H1 (cell line): ENCODE results near the gene FYB2. TPM values are rescaled to one million over a fixed set of nuclear protein-coding genes. Genes with fewer than 3 reads are reported as not detected.

Source experiments
- CTCF ChIA-PET: fragments of 300-600 bp; sonication (Branson Sonifier 250); formaldehyde crosslinking; loops from one replicate; lab custom pipeline; 2021; ENCODE audit not compliant: partially characterized antibody; lab: Charles Lee
- POLR2A ChIA-PET: fragments of 300-600 bp; sonication (Branson Sonifier 250); formaldehyde crosslinking; loops from one replicate; lab custom pipeline; 2021; ENCODE audit warnings: inconsistent platforms; ENCODE audit not compliant: partially characterized antibody; lab: Charles Lee
- DNase-seq, 2 experiments: peaks; one replicate each; pipeline versions ENCODE4 v3.0.0 to v3.0.0-alpha.2; 2010 to 2022; ENCODE audit warnings: low spot score in 2 of 2, low read depth in 1 of 2, mixed read lengths in 1 of 2
- FAIRE-seq: peaks from 2 replicates; lab custom pipeline; 2011; peaks lifted over from hg19 to GRCh38; lab: Jason Lieb, UNC
- H2AFZ ChIP-seq: 2 replicates; pipeline ENCODE4 v1.8.1; 2012; ENCODE audit warnings: low read length, inconsistent platforms
- H2AK5ac ChIP-seq: 2 replicates; pipeline ENCODE4 v1.6.1; 2013; ENCODE audit warnings: low read depth, low read length
- H2BK120ac ChIP-seq: replicated peaks from 2 replicates; pipeline ENCODE3; 2013; ENCODE audit warnings: low read depth, low read length, inconsistent platforms
- H2BK12ac ChIP-seq: 2 replicates; pipeline ENCODE4 v1.6.1; 2013; ENCODE audit warnings: low read depth, low read length
- H2BK15ac ChIP-seq: 2 replicates; pipeline ENCODE4 v1.6.1; 2013; ENCODE audit warnings: low read length
- H2BK20ac ChIP-seq: 2 replicates; pipeline ENCODE4 v1.6.1; 2013; ENCODE audit warnings: low read length
- H2BK5ac ChIP-seq: 2 replicates; pipeline ENCODE4 v1.6.1; 2013; ENCODE audit warnings: low read depth, low read length
- H3K14ac ChIP-seq: 2 replicates; pipeline ENCODE4 v1.6.1; 2013; ENCODE audit warnings: inconsistent platforms; ENCODE audit not compliant: insufficient read length
- H3K18ac ChIP-seq: 2 replicates; pipeline ENCODE4 v1.6.1; 2013; ENCODE audit warnings: low read length; ENCODE audit errors: extremely low read depth
- H3K23ac ChIP-seq: 2 replicates; pipeline ENCODE4 v1.6.1; 2013; ENCODE audit warnings: inconsistent platforms; ENCODE audit not compliant: insufficient read length
- H3K23me2 ChIP-seq: 2 replicates; pipeline ENCODE4 v1.6.1; 2013; ENCODE audit warnings: low read depth, low read length
- H3K27ac ChIP-seq: 2 replicates; pipeline ENCODE4 v1.6.1; 2011; ENCODE audit warnings: low read depth, low read length, inconsistent platforms
- H3K27me3 ChIP-seq, 4 experiments: replicated peaks in 1 of 4; 1 replicate in 1 of 4; 2 replicates in 3 of 4; pipeline versions ENCODE4 v1.6.1 to v1.8.1; 2011 to 2013; ENCODE audit warnings: low read length in 3 of 4, mild to moderate bottlenecking in 3 of 4, inconsistent platforms in 2 of 4, mixed read lengths in 2 of 4, moderate library complexity in 1 of 4; ENCODE audit not compliant: control insufficient read depth in 3 of 4, insufficient read depth in 3 of 4; ENCODE audit errors: extremely low read depth in 1 of 4
- H3K36me3 ChIP-seq, 4 experiments: 2 replicates each; pipeline versions ENCODE4 v1.6.1 to v1.8.1; 2011 to 2013; ENCODE audit warnings: mild to moderate bottlenecking in 4 of 4, low read length in 3 of 4, moderate library complexity in 2 of 4, control low read depth in 1 of 4, inconsistent platforms in 1 of 4; ENCODE audit not compliant: insufficient read depth in 4 of 4, control insufficient read depth in 2 of 4
- H3K4ac ChIP-seq: replicated peaks from 2 replicates; pipeline ENCODE3; 2013; ENCODE audit warnings: low read length, low read depth, mixed read lengths, inconsistent platforms; ENCODE audit not compliant: insufficient read length
- H3K4me1 ChIP-seq, 4 experiments: replicated peaks in 1 of 4; 1 replicate in 1 of 4; 2 replicates in 3 of 4; pipeline versions ENCODE4 v1.6.1 to v1.8.1; 2011 to 2013; ENCODE audit warnings: low read length in 3 of 4, inconsistent platforms in 2 of 4, mixed read lengths in 1 of 4; ENCODE audit not compliant: insufficient read depth in 4 of 4, control insufficient read depth in 3 of 4
- H3K4me2 ChIP-seq, 2 experiments: 2 replicates each; pipeline versions ENCODE4 v1.6.1 to v1.8.1; 2011 to 2013; ENCODE audit warnings: low read depth in 2 of 2, low read length in 2 of 2, control low read depth in 1 of 2, inconsistent platforms in 1 of 2, mild to moderate bottlenecking in 1 of 2; ENCODE audit not compliant: insufficient read depth in 1 of 2
- H3K4me3 ChIP-seq, 4 experiments: fragments of 200-600, 300-600 bp in 1 of 4; sonication (generic), shearing (Covaris generic), sonication (Bioruptor Twin) in 1 of 4; 2 replicates each; pipeline versions ENCODE4 v1.5.1 to v1.8.1; 2011 to 2016; ENCODE audit warnings: low read length in 4 of 4, low read depth in 3 of 4, control low read depth in 2 of 4, inconsistent platforms in 2 of 4, mild to moderate bottlenecking in 2 of 4, mixed read lengths in 1 of 4, moderate library complexity in 1 of 4; ENCODE audit not compliant: insufficient read depth in 2 of 4; ENCODE audit errors: extremely low read depth in 1 of 4
- H3K56ac ChIP-seq: replicated peaks from 2 replicates; pipeline ENCODE3; 2013; ENCODE audit warnings: low read depth, mild to moderate bottlenecking, mixed read lengths, low read length, inconsistent platforms; ENCODE audit not compliant: insufficient read length
- H3K79me1 ChIP-seq: 2 replicates; pipeline ENCODE4 v1.6.1; 2013; ENCODE audit warnings: low read depth, low read length, control low read depth
- H3K79me2 ChIP-seq, 2 experiments: 2 replicates each; pipeline versions ENCODE4 v1.6.1 to v1.8.1; 2012 to 2013; ENCODE audit warnings: low read length in 2 of 2, mild to moderate bottlenecking in 2 of 2, inconsistent platforms in 1 of 2; ENCODE audit not compliant: insufficient read depth in 2 of 2, control insufficient read depth in 1 of 2
- H3K9ac ChIP-seq, 4 experiments: replicated peaks in 1 of 4; 1 replicate in 1 of 4; 2 replicates in 3 of 4; pipeline versions ENCODE4 v1.6.1 to v1.8.1; 2011 to 2013; ENCODE audit warnings: low read depth in 3 of 4, low read length in 3 of 4, control low read depth in 2 of 4, mild to moderate bottlenecking in 2 of 4, moderate library complexity in 2 of 4, inconsistent platforms in 1 of 4; ENCODE audit errors: extremely low read depth in 1 of 4
- H3K9me3 ChIP-seq, 2 experiments: 2 replicates each; pipeline versions ENCODE4 v1.6.1 to v1.8.1; 2012 to 2013; ENCODE audit warnings: mild to moderate bottlenecking in 2 of 2, moderate library complexity in 2 of 2, control low read depth in 1 of 2, inconsistent platforms in 1 of 2, low read depth in 1 of 2, low read length in 1 of 2, mixed read lengths in 1 of 2; ENCODE audit not compliant: insufficient read depth in 2 of 2
- H4K20me1 ChIP-seq, 2 experiments: replicated peaks in 1 of 2; 2 replicates each; pipeline versions ENCODE3 to v1.8.1; 2011 to 2013; ENCODE audit warnings: inconsistent platforms in 2 of 2, low read length in 2 of 2, mild to moderate bottlenecking in 1 of 2; ENCODE audit not compliant: insufficient read depth in 2 of 2, control insufficient read depth in 1 of 2
- H4K5ac ChIP-seq: 2 replicates; pipeline ENCODE4 v1.6.1; 2013; ENCODE audit warnings: low read length, low read depth, mixed read lengths, inconsistent platforms; ENCODE audit not compliant: insufficient read length
- H4K8ac ChIP-seq: 2 replicates; pipeline ENCODE4 v1.8.0; 2013; ENCODE audit warnings: mild to moderate bottlenecking, moderate library complexity, low read length, inconsistent platforms; ENCODE audit not compliant: insufficient read depth; ENCODE audit errors: extremely low read depth
- H4K91ac ChIP-seq: replicated peaks from 2 replicates; pipeline ENCODE3; 2013; ENCODE audit warnings: low read length, mixed read lengths, inconsistent platforms; ENCODE audit not compliant: insufficient read length
- ASH2L ChIP-seq: fragments of 200-600, 300-600 bp; sonication (generic); IDR thresholded peaks from one replicate; pipeline ENCODE4 v1.7.1; 2017; ENCODE audit warnings: low read length
- CBX5 ChIP-seq: fragments of 300-800, 300-1000 bp; sonication (generic); IDR thresholded peaks from 2 replicates; pipeline ENCODE4 v1.7.1; 2016; ENCODE audit warnings: antibody characterized with exemption, low read length, low read depth
- EGR1 ChIP-seq: IDR thresholded peaks from 2 replicates; pipeline ENCODE4 v1.6.1; 2011; ENCODE audit warnings: low read depth, low read length, borderline replicate concordance
- EZH2 ChIP-seq: fragments of 200-600 bp; sonication (generic); IDR thresholded peaks from 2 replicates; pipeline ENCODE4 v1.7.1; 2012; ENCODE audit warnings: low read depth, mild to moderate bottlenecking, moderate library complexity, low read length, inconsistent platforms; ENCODE audit not compliant: severe bottlenecking
- GTF2F1 ChIP-seq: IDR thresholded peaks from 2 replicates; pipeline ENCODE4 v1.6.1; 2012; ENCODE audit warnings: low read depth, low read length, improper control_type of control experiment, borderline replicate concordance
- NANOG ChIP-seq: IDR thresholded peaks from 2 replicates; pipeline ENCODE4 v1.6.1; 2011; ENCODE audit warnings: low read length, low read depth, mild to moderate bottlenecking, inconsistent platforms; ENCODE audit not compliant: insufficient read depth, poor library complexity, severe bottlenecking
- NRF1 ChIP-seq: IDR thresholded peaks from 2 replicates; pipeline ENCODE4 v1.6.1; 2011; ENCODE audit warnings: mild to moderate bottlenecking, low read depth, low read length, improper control_type of control experiment
- POLR2A ChIP-seq, 2 experiments: IDR thresholded peaks; 1 replicate in 1 of 2; 2 replicates in 1 of 2; pipeline ENCODE4 v1.6.1; 2011; ENCODE audit warnings: low read depth in 2 of 2, low read length in 2 of 2, mild to moderate bottlenecking in 2 of 2; ENCODE audit errors: control extremely low read depth in 1 of 2
- RFX5 ChIP-seq: IDR thresholded peaks from 2 replicates; pipeline ENCODE4 v1.6.1; 2011; ENCODE audit warnings: low read depth, low read length, improper control_type of control experiment, borderline replicate concordance
- SAP30 ChIP-seq: fragments of 300-600 bp; sonication (generic); IDR thresholded peaks from 2 replicates; pipeline ENCODE4 v1.7.1; 2012; ENCODE audit warnings: low read length, moderate library complexity, mild to moderate bottlenecking, inconsistent platforms; ENCODE audit not compliant: insufficient read depth, insufficient replicate concordance
- SIN3A ChIP-seq, 2 experiments: IDR thresholded peaks in 1 of 2; conservative IDR thresholded peaks in 1 of 2; 2 replicates each; pipeline ENCODE4 v1.6.1; 2011 to 2012; ENCODE audit warnings: low read length in 2 of 2, improper control_type of control experiment in 1 of 2, low read depth in 1 of 2, mild to moderate bottlenecking in 1 of 2
- SIX5 ChIP-seq: IDR thresholded peaks from 2 replicates; pipeline ENCODE4 v1.6.1; 2011; ENCODE audit warnings: mild to moderate bottlenecking, low read depth, low read length
- SP2 ChIP-seq: IDR thresholded peaks from 2 replicates; pipeline ENCODE4 v1.6.1; 2012; ENCODE audit warnings: mild to moderate bottlenecking, low read length, inconsistent platforms
- SUZ12 ChIP-seq: fragments of 200-600 bp; sonication (generic); IDR thresholded peaks from 2 replicates; pipeline ENCODE4 v1.6.1; 2012; ENCODE audit warnings: mild to moderate bottlenecking, inconsistent platforms, low read length, moderate library complexity, mixed read lengths
- TAF1 ChIP-seq: IDR thresholded peaks from 2 replicates; pipeline ENCODE4 v1.6.1; 2011; ENCODE audit warnings: mild to moderate bottlenecking, low read depth, low read length
- WGBS, 2 experiments: shearing (Covaris generic) in 1 of 2; methylation state at CpG; one replicate each; pipeline versions ENCODE4 v1.1.6 to v1.1.7; 2013 to 2015; ENCODE audit warnings: low lambda C conversion rate in 2 of 2, mixed read lengths in 2 of 2, inconsistent platforms in 1 of 2, low coverage in 1 of 2, missing lambda C conversion rate in 1 of 2; ENCODE audit not compliant: insufficient replicate concordance in 2 of 2, insufficient coverage in 1 of 2, insufficient read length in 1 of 2; ENCODE audit errors: extremely low coverage in 1 of 2, missing lambda C conversion rate in 1 of 2; 5-methylcytosine and 5-hydroxymethylcytosine counted together
- polyA plus RNA-seq, 7 experiments: library from polyadenylated mRNA; depleted of rRNA in 3 of 7; stranded (reverse) in 5 of 7; unstranded in 2 of 7; fragments of >200 nt in 5 of 7; fragments of 200-250 nt in 2 of 7; gene quantifications; 1 replicate in 5 of 7; 2 replicates in 1 of 7; 4 replicates in 1 of 7; pipeline versions ENCODE4 v1.2.1 to v1.2.3, GENCODE V29; 2011 to 2013; ENCODE audit warnings: missing spikeins in 2 of 7, mixed read lengths in 2 of 7
- total RNA-seq: library from RNA; stranded (reverse); fragmentation: NEBNext Ultra II Directional; extraction: Animal tissue kit (Norgen Biotek cat#: 25700); gene quantifications from 2 replicates; pipeline ENCODE4 v1.2.1, GENCODE V29; 2021

Gene FYB2
- total and polyA plus RNA-seq, 2 of the 8 experiments (the other 6 are each of a cell fraction or from before 2014, with no cell fraction given), result 0.11 to 0.17 TPM

DNA sequence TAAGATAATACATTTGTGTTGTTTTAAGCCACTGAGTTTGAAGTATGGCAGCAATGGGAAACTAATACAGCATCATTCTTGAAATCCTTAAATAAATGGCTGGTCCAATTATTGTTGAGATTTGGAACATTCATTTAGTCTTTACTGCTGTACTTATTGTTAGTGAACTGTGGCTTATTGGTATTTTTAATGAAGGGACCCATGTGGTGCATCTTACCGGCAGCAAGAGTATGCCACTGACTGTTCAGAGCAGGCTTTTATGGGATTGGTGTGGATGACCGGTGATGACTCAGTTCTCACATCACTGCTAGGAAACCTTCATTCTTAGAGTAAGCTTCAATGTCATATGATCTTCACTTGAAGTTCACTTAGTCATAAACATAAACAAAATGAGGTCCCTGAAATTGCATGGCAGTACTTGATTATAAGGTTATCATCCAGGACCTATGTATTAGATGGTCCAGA lies 142.6 kb downstream of the FYB2 start:
- no peaks in the 10 kb centered on the region for H3K27me3 ChIP-seq
- H3K79me1 ChIP-seq, result no peaks in the 10 kb centered on the region; the same call in 1 of the 2 replicates
- ChIA-PET POLR2A (no interaction called here), CTCF (no interaction called here)
- H3K18ac ChIP-seq, result no peak overlapping the region
- H3K4me1 ChIP-seq, result no peaks in the 10 kb centered on the region
- no peak overlapping the region for H2BK120ac ChIP-seq
- no peaks in the 10 kb centered on the region for H3K36me3 ChIP-seq
- no peak overlapping the region for H4K5ac ChIP-seq
- no peak overlapping the region for H3K23ac ChIP-seq
- H2BK15ac ChIP-seq, result no peak overlapping the region
- no peak overlapping the region for H3K4ac ChIP-seq
- no peak overlapping the region for H3K14ac ChIP-seq
- no peak overlapping the region for H2AK5ac ChIP-seq
- H3K56ac ChIP-seq, result no peak overlapping the region
- no peaks in the 10 kb centered on the region for H3K23me2 ChIP-seq
- H4K8ac ChIP-seq, result no peak overlapping the region
- WGBS, 2 experiments, result 67% methylated on average over 2 of the region's 2 CpGs; no CpG with 5 or more reads in 1 of the 2 experiments
- H3K9me3 ChIP-seq, result no peaks in the 10 kb centered on the region
- TF ChIP-seq NANOG, result no peak
- no peak for TF ChIP-seq SUZ12
- no peak for TF ChIP-seq SP2
- no peak for TF ChIP-seq TAF1
- no peak for TF ChIP-seq GTF2F1
- no peak for TF ChIP-seq EGR1
- TF ChIP-seq EZH2, result no peak
- no peak for TF ChIP-seq SAP30
- no peak for TF ChIP-seq ASH2L
- no peak for TF ChIP-seq CBX5
- no peak for TF ChIP-seq POLR2A (IDR thresholded peaks at IDR 0.05; ENCODE audit: control extremely low read depth in 1 of 2, low read depth in 2 of 2, low read length in 2 of 2)
- no peak for TF ChIP-seq NRF1
- no peak for TF ChIP-seq SIN3A (conservative IDR thresholded peaks at IDR 0.05 in 1 of 2, IDR thresholded peaks at IDR 0.05 in 1 of 2; ENCODE audit: low read depth in 1 of 2, low read length in 2 of 2)
- no peak for TF ChIP-seq SIX5
- TF ChIP-seq RFX5, result no peak
- H3K79me2 ChIP-seq, result no peaks in the 10 kb centered on the region
- H2AFZ ChIP-seq, result no peak overlapping the region
- no peak overlapping the region for H2BK20ac ChIP-seq
- H4K20me1 ChIP-seq, result no peaks in the 10 kb centered on the region
- no peak overlapping the region for H3K4me2 ChIP-seq
- FAIRE-seq (no peak), DNase-seq (no peak)
- H2BK12ac ChIP-seq, result no peak overlapping the region
- no peak overlapping the region for H2BK5ac ChIP-seq
- no peak overlapping the region for H3K27ac ChIP-seq
- H3K4me3 ChIP-seq, result no peak overlapping the region
- H3K9ac ChIP-seq, result no peak overlapping the region
- no peak overlapping the region for H4K91ac ChIP-seq
